ENCODE data around the gene CCDC177. TPM values are rescaled to one million over a fixed set of nuclear protein-coding genes. Genes with fewer than 3 reads are reported as not detected.

The CCDC177 gene
- total RNA-seq, 4 donors from 2014 or later: 0.22 TPM; not detected in 3

- Histone ChIP-seq H3K9me3 (no peaks in the 10 kb centered on the region), H3K27ac (peak overlapping the region; percentile 96 to 100 (median 99)), H3K36me3 (no peaks in the 10 kb centered on the region), H3K4me3 (peak overlapping the region; percentile 74 to 92 (median 86)), H3K27me3 (no peaks in the 10 kb centered on the region), H3K4me1 (peaks cover 46 to 78% (median 60%) of the 10 kb centered on the region in 3 donors)
- intact Hi-C loops (cut with DNase I): no loop called here
- no peak for DNase-seq
- TF ChIP-seq POLR2A (IDR thresholded peaks at IDR 0.05): no peak
- 38 to 39% methylated on average over 4 of the region's 4 CpGs for WGBS, 2 donors
Measured at GRCh38 chr14:69613312-69614073, 38.8 kb upstream of the CCDC177 start.

GRCh38 chr14:69612783-69613130 lies 38.1 kb upstream of the CCDC177 start:
- H3K4me1 ChIP-seq: peaks cover 45 to 71% (median 54%) of the 10 kb centered on the region in 3 donors
- no peaks in the 10 kb centered on the region for H3K36me3 ChIP-seq
- peak in 2 of 6 experiments; percentile 16 to 24 for TF ChIP-seq CTCF (IDR thresholded peaks at IDR 0.05)
- TF ChIP-seq POLR2A (IDR thresholded peaks at IDR 0.05): peak in 1 of 4 donors; percentile 22
- intact Hi-C loops (cut with DNase I): no loop called here
- no peaks in the 10 kb centered on the region for H3K27me3 ChIP-seq
- H3K9me3 ChIP-seq: no peaks in the 10 kb centered on the region
- DNase-seq: no peak
- H3K27ac ChIP-seq: peak overlapping the region; percentile 96 to 100 (median 99)
- 0 to 8% methylated on average over 2 of the region's 2 CpGs for WGBS, 2 donors
- H3K4me3 ChIP-seq: peak overlapping the region; percentile 74 to 92 (median 86)

- Histone ChIP-seq H3K36me3 (no peaks in the 10 kb centered on the region), H3K9me3 (no peaks in the 10 kb centered on the region), H3K27ac (peak overlapping the region; percentile 96 to 100 (median 99)), H3K4me1 (peaks cover 45 to 68% (median 48%) of the 10 kb centered on the region in 3 donors), H3K4me3 (peak overlapping the region; percentile 74 to 92 (median 86)), H3K27me3 (no peaks in the 10 kb centered on the region)
- WGBS, 2 donors: 0 to 1% methylated on average over 13 to 15 of the region's 47 CpGs
- no peak for DNase-seq
- no peak for TF ChIP-seq POLR2A (IDR thresholded peaks at IDR 0.05)
- no peak for TF ChIP-seq CTCF (IDR thresholded peaks at IDR 0.05)
- intact Hi-C loops (cut with DNase I): no loop called here
Measured at GRCh38 chr14:69612014-69612782, 37.5 kb upstream of the CCDC177 start.

GRCh38 chr14:69611172-69612013 lies 36.7 kb upstream of the CCDC177 start, which contains the start of gene SUSD6:
SUSD6 (plus strand) TSS chr14:69611596; CDS start chr14:69658593, 46,997 bp downstream.
- WGBS, 2 donors: 0% methylated on average over 8 to 13 of the region's 105 CpGs
- peak; percentile 85 for DNase-seq
- Histone ChIP-seq H3K4me1 (peaks cover 39 to 61% (median 40%) of the 10 kb centered on the region in 3 donors), H3K9me3 (no peaks in the 10 kb centered on the region), H3K27me3 (no peaks in the 10 kb centered on the region), H3K27ac (peak within 1 kb of the TSS; percentile 96 to 100 (median 99)), H3K36me3 (no peaks in the 10 kb centered on the region), H3K4me3 (peak within 1 kb of the TSS; percentile 74 to 92 (median 86))
- intact Hi-C loops (cut with DNase I): no loop called here
- TF ChIP-seq POLR2A (IDR thresholded peaks at IDR 0.05): peak in 3 of 4 donors; percentile 14 to 81 (median 72)
- TF ChIP-seq CTCF (IDR thresholded peaks at IDR 0.05): peak in 1 of 6 experiments; percentile 1

GRCh38 chr14:69610874-69611171 lies 36.2 kb upstream of the CCDC177 start:
- Histone ChIP-seq H3K4me1 (peaks cover 33 to 56% (median 34%) of the 10 kb centered on the region in 3 donors), H3K4me3 (peak overlapping the region; percentile 74 to 92 (median 86))
- intact Hi-C loops (cut with DNase I): no loop called here

More at GRCh38 chr14:69610874-69611171, 36.2 kb upstream of the CCDC177 start:
- H3K27me3 ChIP-seq: no peaks in the 10 kb centered on the region
- H3K36me3 ChIP-seq: no peaks in the 10 kb centered on the region
- TF ChIP-seq POLR2A (IDR thresholded peaks at IDR 0.05) (no peak), CTCF (IDR thresholded peaks at IDR 0.05) (no peak)
- H3K9me3 ChIP-seq: no peaks in the 10 kb centered on the region
- WGBS, 2 donors: 9 to 20% methylated on average over 6 to 8 of the region's 8 CpGs
- peak overlapping the region; percentile 86 to 100 (median 99) for H3K27ac ChIP-seq
- no peak for DNase-seq

All from esophagus squamous epithelium (tissue), 5 donors.